Smooth muscle cell (in vitro differentiated cells): Measurements from ENCODE around the gene MED26. TPM values are rescaled to one million over a fixed set of nuclear protein-coding genes. Genes with fewer than 3 reads are reported as not detected.

Experiments
- DNase-seq: peaks from one replicate; lab custom pipeline; 2025; ENCODE audit not compliant: unreplicated experiment; lab: John Stamatoyannopoulos, UW
- H2AFZ ChIP-seq: fragments of 200-600 bp; sonication (generic); 2 replicates; pipeline ENCODE4 v1.6.0; 2016; ENCODE audit warnings: antibody characterized with exemption, low read depth, mild to moderate bottlenecking
- H3F3A ChIP-seq: fragments of 200-600 bp; sonication (generic); 2 replicates; pipeline ENCODE4 v1.6.0; 2017; ENCODE audit warnings: antibody characterized with exemption, low read depth
- H3K27ac ChIP-seq: fragments of 200-600 bp; sonication (generic); 2 replicates; pipeline ENCODE4 v1.5.1; 2016; ENCODE audit warnings: low read depth, mild to moderate bottlenecking
- H3K27me3 ChIP-seq: fragments of 200-600 bp; sonication (generic); 2 replicates; pipeline ENCODE4 v1.6.1; 2016; ENCODE audit warnings: low read depth, mild to moderate bottlenecking
- H3K36me3 ChIP-seq: fragments of 200-600 bp; sonication (generic); 2 replicates; pipeline ENCODE4 v1.5.1; 2016; ENCODE audit warnings: low read depth
- H3K4me1 ChIP-seq: fragments of 200-600 bp; sonication (generic); 2 replicates; pipeline ENCODE4 v1.5.1; 2016; ENCODE audit warnings: low read depth
- H3K4me2 ChIP-seq: fragments of 200-600 bp; sonication (generic); 2 replicates; pipeline ENCODE4 v1.6.0; 2016; ENCODE audit warnings: mild to moderate bottlenecking
- H3K4me3 ChIP-seq: fragments of 200-600 bp; sonication (generic); 2 replicates; pipeline ENCODE4 v1.5.1; 2016; ENCODE audit warnings: mild to moderate bottlenecking
- H3K79me2 ChIP-seq: fragments of 200-600 bp; sonication (generic); 2 replicates; pipeline ENCODE4 v1.6.0; 2016; ENCODE audit warnings: low read depth, mild to moderate bottlenecking
- H3K9ac ChIP-seq: fragments of 200-600 bp; sonication (generic); 2 replicates; pipeline ENCODE4 v1.6.0; 2016; ENCODE audit warnings: low read depth
- H3K9me3 ChIP-seq: fragments of 200-600 bp; sonication (generic); replicated peaks from 2 replicates; pipeline ENCODE4 v1.5.1; 2016; ENCODE audit warnings: low read depth
- H4K20me1 ChIP-seq: fragments of 200-600 bp; sonication (generic); 2 replicates; pipeline ENCODE4 v1.6.0; 2016; ENCODE audit warnings: low read depth
- WGBS: methylation state at CpG from one replicate; pipeline ENCODE4 v1.1.7; 2016; ENCODE audit warnings: low lambda C conversion rate; 5-methylcytosine and 5-hydroxymethylcytosine counted together
- polyA plus RNA-seq: library from polyadenylated mRNA; unstranded; fragments of >200 nt; fragmentation: Nextera tagmentation; extraction: Ambion mirVana; gene quantifications from 2 replicates; pipeline ENCODE4 v1.2.1, GENCODE V29; 2016
- total RNA-seq: library from RNA; depleted of rRNA; stranded (reverse); fragments of >200 nt; gene quantifications from 2 replicates; pipeline ENCODE4 v1.2.3, GENCODE V29; 2014
- TF ChIP-seq, protein P1 (sequence below): fragments of 200-600 bp; sonication (generic); IDR thresholded peaks from 2 replicates; pipeline ENCODE4 v1.5.1; 2017; ENCODE audit warnings: borderline replicate concordance, mild to moderate bottlenecking, antibody characterized with exemption; ENCODE audit not compliant: insufficient read depth, poor library complexity, severe bottlenecking

Gene MED26
- total and polyA plus RNA-seq, 2 experiments from 2014 or later: 6.3 to 9.6 TPM

DNA sequence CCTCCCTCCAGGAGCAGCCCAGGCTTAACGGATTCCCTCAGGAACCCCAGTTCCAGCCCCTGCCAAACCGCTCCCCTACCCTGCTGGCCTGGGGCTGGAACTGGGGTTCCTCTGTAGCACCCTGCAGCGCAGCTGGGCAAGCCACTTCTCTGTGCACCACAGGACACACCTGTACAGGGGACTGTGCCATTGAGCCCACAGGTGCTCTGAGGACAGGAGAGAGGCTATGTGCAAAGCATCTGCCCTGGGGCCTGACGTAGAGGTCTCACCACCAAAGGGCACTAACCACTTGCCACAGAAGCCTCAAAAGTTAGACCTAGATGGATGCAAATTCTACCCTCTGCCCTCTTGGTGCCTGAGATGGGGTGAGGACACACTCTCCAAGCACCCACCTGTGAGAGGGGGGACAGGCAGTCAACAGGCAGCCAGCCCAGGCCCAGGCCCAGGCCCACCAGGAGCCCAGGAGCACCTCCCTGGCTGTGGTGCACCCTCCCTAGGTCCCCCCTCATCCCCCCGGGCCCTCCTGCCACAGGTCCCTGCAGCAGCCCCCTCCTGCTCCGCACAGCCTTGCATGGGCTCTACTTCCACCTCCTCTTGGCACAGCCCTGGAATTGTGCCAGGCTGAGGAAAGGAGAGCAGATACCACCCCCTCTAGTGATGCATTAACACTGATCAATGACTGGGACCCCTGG, 28.2 kb downstream of the MED26 start:
- no peaks in the 10 kb centered on the region for H3K9me3 ChIP-seq
- no peak overlapping the region for H3K4me2 ChIP-seq
- no peak overlapping the region for H3K4me3 ChIP-seq
- no peaks in the 10 kb centered on the region for H3F3A ChIP-seq
- no peaks in the 10 kb centered on the region for H3K27me3 ChIP-seq
- H3K36me3 ChIP-seq: no peaks in the 10 kb centered on the region
- TF ChIP-seq, protein P1, sequence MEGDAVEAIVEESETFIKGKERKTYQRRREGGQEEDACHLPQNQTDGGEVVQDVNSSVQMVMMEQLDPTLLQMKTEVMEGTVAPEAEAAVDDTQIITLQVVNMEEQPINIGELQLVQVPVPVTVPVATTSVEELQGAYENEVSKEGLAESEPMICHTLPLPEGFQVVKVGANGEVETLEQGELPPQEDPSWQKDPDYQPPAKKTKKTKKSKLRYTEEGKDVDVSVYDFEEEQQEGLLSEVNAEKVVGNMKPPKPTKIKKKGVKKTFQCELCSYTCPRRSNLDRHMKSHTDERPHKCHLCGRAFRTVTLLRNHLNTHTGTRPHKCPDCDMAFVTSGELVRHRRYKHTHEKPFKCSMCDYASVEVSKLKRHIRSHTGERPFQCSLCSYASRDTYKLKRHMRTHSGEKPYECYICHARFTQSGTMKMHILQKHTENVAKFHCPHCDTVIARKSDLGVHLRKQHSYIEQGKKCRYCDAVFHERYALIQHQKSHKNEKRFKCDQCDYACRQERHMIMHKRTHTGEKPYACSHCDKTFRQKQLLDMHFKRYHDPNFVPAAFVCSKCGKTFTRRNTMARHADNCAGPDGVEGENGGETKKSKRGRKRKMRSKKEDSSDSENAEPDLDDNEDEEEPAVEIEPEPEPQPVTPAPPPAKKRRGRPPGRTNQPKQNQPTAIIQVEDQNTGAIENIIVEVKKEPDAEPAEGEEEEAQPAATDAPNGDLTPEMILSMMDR: no peak
- no peak overlapping the region for H2AFZ ChIP-seq
- H3K9ac ChIP-seq: no peak overlapping the region
- peaks cover 100% of the 10 kb centered on the region for H4K20me1 ChIP-seq
- no peaks in the 10 kb centered on the region for H3K4me1 ChIP-seq
- peaks cover 100% of the 10 kb centered on the region for H3K79me2 ChIP-seq
- no peak overlapping the region for H3K27ac ChIP-seq
- no peak for DNase-seq
- WGBS: 91% methylated on average over 5 of the region's 6 CpGs

- Histone ChIP-seq H4K20me1 (peaks cover 100% of the 10 kb centered on the region), H3K9ac (no peak overlapping the region)
- TF ChIP-seq, protein P1: no peak
These were observed 29.2 kb downstream of the MED26 start for GRCh38 chr19:16598848-16599247.

DNA sequence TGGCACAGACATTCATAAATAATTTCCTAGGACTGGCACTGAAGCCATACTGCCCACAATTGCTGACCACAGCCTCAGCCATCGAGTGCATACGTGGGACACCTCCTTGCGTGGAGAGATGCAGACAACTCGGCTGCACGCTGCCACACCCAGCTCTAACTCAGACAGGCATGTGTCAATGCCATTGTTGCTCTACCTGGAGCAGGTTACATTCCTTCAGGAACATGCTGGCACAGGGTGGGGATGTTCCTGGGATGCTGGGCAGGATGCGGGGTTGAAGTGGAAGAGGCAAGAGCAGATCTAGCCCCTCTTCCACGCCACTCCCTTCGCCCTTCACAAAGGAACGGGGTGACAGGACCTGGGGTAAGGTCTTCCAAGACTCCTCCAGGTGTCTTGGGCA, 31.6 kb downstream of the MED26 start:
- no peaks in the 10 kb centered on the region for H3K36me3 ChIP-seq
- H3K4me3 ChIP-seq: no peak overlapping the region
- H3F3A ChIP-seq: no peaks in the 10 kb centered on the region
- no peaks in the 10 kb centered on the region for H3K4me1 ChIP-seq
- H2AFZ ChIP-seq: no peak overlapping the region
- no peaks in the 10 kb centered on the region for H3K27me3 ChIP-seq
- TF ChIP-seq, protein P1: no peak
- DNase-seq: no peak
- peaks cover 100% of the 10 kb centered on the region for H4K20me1 ChIP-seq
- H3K9ac ChIP-seq: no peak overlapping the region
- H3K27ac ChIP-seq: no peak overlapping the region
- peaks cover 100% of the 10 kb centered on the region for H3K79me2 ChIP-seq
- no peak overlapping the region for H3K4me2 ChIP-seq
- H3K9me3 ChIP-seq: no peaks in the 10 kb centered on the region
- 93% methylated on average over 9 of the region's 9 CpGs for WGBS

More at GRCh38 chr19:16598848-16599247, 29.2 kb downstream of the MED26 start:
- H3K27me3 ChIP-seq: no peaks in the 10 kb centered on the region
- H3F3A ChIP-seq: no peaks in the 10 kb centered on the region
- H3K27ac ChIP-seq: no peak overlapping the region
- no peaks in the 10 kb centered on the region for H3K36me3 ChIP-seq
- H2AFZ ChIP-seq: no peak overlapping the region
- H3K4me3 ChIP-seq: no peak overlapping the region
- DNase-seq: no peak
- WGBS: 80% methylated on average over 4 of the region's 4 CpGs
- no peaks in the 10 kb centered on the region for H3K4me1 ChIP-seq
- H3K79me2 ChIP-seq: peaks cover 100% of the 10 kb centered on the region
- no peak overlapping the region for H3K4me2 ChIP-seq
- H3K9me3 ChIP-seq: no peaks in the 10 kb centered on the region

GRCh38 chr19:16595097-16595496, 32.9 kb downstream of the MED26 start:
- Histone ChIP-seq H3K36me3 (no peaks in the 10 kb centered on the region), H3K4me1 (no peaks in the 10 kb centered on the region), H2AFZ (no peak overlapping the region), H3K27ac (no peak overlapping the region), H3K4me3 (no peak overlapping the region), H3K79me2 (peaks cover 100% of the 10 kb centered on the region), H4K20me1 (peaks cover 100% of the 10 kb centered on the region), H3K9ac (no peak overlapping the region), H3K9me3 (no peaks in the 10 kb centered on the region), H3F3A (no peaks in the 10 kb centered on the region), H3K27me3 (no peaks in the 10 kb centered on the region), H3K4me2 (no peak overlapping the region)
- 100% methylated on average over 8 of the region's 8 CpGs for WGBS
- TF ChIP-seq, protein P1: no peak
- no peak for DNase-seq
